HG03342 (cell line): ENCODE data around the gene OSBPL2.

Source experiments
- ATAC-seq: cut with Tn5 transposase; IDR thresholded peaks from one replicate; pipeline ENCODE4 v1.9.1; 2021; ENCODE audit warnings: mild to moderate bottlenecking, moderate library complexity; ENCODE audit not compliant: unreplicated experiment

Gene OSBPL2

GRCh38 chr20:62277253-62277652 lies 38.9 kb downstream of the OSBPL2 start:
- no peak for ATAC-seq

DNA sequence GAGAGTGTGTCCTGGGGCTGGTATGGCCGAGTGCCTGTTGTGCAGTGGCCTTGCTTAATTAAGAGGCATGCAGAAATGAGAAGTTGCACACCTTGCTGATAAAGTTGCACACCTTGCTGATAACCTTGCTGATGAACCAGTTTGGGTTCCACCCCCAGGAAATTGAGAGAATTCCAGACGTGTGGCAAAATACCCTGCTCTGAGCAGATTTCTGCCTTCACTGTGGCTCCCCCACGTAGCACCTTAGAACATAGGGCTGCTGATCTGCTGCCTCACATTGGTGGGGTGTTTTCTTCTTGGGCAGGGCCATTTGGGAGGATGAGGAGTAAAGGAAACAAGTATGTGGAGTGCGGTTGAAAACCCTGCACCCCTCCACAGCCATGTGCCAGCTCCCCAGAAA lies 42.0 kb downstream of the OSBPL2 start:
- no peak for ATAC-seq

DNA sequence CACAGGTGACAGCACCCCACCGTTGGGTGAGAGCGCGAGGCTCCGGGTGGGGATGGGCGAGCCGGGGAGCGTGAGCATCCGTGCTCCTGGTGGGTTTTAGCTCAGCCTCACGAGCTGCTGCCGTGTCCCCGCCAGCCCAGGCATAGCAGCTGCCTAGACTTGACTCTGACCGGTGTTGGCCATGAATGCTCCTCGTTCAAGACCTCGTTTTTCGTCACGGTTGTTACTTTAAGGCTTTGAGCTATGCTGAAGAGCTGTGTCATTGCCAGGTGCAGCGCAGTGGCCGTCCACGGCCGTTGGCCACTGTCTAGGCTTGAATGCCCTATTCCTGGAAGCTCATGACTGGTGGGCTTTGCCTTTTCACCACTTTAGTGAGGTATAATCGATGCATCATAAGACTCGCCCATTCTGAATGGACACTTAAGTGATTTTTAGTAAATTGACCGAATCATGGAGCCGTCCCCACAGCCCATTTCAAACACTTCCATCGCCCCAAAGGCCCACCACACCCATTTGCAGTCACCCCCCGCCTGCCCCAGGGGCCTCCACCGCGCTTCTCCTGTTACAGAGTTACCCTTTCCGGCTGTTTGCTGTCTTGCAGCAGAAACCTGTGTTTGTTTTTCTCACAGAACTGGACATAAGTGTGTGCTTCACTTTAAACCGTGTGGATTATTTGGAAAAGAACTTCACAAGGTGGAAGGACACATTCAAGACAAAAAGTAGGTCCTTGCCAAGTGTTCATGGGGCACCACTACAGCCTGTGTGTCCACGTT lies 43.0 kb downstream of the OSBPL2 start:
- no peak for ATAC-seq

DNA sequence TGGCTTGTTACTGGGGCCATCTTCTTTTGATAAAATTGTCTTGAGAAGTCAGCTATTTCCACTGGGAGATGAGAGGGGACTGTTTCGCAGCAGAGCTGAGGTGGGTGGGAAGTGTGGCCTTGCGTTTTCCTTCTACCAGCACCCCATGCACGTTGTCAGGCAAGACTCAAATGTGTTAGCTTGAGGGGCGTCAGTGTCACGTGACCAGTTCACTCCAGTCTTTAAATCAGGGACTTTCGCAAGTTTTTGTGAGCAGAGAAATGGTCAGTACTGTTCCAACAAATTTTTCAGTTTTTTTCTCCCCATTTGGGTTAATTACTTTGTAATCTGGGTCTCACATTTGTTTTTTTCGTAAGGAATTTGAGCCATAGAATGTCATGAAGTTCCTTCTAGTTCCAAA lies 43.8 kb downstream of the OSBPL2 start:
- ATAC-seq, result no peak

DNA sequence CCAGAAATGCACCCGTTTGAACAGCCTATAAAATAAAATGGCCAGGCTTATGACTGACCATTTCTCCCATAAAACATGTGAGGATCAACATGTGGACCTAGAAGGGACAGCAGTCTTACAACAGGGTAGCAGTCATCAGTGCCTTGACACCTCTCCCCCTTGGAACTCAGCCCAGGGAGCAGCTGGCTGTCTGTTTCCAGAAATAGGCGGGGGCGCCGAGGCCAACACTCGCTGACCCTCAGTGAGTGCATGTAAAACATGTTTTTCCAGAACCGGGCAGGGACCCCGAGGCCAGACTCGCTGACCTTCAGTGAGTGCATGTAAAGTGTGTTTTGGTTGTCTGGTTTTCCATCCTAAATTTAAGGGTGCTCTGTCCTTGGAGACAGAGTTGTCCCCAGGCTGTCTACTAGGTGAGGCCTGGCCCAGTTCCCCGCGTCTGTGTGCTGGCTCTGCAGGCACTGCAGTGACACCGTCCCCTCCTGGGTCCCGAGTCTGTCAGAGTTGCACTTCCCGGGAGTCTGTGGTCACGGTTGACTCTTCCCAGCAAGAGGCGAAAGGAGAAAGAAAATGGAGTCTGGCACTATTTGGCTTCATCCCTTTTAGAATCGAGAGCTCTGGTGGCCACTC lies 44.7 kb downstream of the OSBPL2 start:
- no peak for ATAC-seq

- no peak for ATAC-seq
These were observed 46.1 kb downstream of the OSBPL2 start for GRCh38 chr20:62284448-62284847.

DNA sequence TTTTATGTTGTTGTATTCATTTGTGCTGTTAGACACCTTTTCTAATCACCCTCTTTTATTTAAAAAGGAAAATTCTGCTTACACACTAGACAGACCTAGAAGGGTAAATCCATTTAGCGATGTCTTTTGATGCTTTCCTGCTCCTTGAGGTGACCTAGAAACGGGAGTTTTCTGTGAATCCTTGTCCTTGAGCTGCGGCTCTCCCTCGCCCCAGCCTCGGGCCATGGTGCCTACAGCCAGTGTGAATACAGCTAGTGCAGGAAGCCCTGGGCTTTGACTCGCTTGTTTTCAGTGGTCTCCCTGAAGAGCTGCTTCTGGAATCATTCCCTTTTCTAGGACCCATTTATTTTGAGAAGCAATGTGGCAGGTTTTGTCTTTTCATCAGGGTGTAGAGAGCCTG lies 46.8 kb downstream of the OSBPL2 start:
- ATAC-seq, result no peak

- ATAC-seq, result no peak
These were observed 47.4 kb downstream of the OSBPL2 start for GRCh38 chr20:62285722-62286121.

DNA sequence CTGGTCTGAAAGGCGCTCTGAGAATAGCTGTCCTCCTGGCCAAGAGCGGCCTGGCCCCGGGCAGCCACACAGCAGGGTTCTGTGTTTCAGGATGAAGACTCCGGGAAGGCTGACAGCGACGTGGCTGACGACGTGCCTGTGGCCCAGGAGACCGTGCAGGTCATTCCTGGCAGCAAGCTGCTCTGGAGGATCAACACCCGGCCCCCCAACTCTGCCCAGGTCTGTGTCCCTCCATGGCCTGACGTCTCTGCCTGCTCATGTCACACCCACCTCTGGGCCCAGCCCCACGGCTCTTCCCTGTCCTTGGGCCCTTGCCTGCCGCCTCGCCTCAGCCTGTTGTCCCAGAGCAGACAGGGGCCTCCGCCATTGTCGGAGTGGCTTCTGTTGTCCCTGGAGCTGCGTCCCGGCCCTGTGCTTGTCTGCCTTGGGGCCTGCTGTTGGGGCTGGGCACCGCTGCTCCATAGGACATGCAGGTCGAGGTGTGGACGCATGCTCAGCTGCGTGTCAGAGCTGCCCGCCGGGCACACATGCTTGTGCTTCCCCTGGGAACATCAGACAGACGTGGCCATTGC lies 48.3 kb downstream of the OSBPL2 start:
- ATAC-seq, result no peak

DNA sequence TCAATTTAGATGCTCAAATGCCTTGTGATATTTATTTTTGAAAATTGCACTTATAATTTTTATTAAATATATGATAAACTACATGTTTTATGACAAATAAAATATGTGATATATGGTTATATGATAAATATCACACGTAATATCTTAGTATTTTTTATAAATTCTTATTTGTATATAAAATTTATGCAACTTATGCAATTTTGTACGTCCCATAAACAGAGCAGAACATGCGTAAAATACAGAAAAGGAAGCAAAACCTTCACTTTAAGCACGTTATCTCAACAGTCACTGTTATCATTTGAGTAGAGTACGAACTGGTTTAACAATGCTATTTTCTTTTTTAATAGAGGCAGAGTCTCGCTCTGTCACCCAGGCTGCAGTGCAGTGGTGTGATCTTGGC lies 48.8 kb downstream of the OSBPL2 start:
- ATAC-seq, result no peak

DNA sequence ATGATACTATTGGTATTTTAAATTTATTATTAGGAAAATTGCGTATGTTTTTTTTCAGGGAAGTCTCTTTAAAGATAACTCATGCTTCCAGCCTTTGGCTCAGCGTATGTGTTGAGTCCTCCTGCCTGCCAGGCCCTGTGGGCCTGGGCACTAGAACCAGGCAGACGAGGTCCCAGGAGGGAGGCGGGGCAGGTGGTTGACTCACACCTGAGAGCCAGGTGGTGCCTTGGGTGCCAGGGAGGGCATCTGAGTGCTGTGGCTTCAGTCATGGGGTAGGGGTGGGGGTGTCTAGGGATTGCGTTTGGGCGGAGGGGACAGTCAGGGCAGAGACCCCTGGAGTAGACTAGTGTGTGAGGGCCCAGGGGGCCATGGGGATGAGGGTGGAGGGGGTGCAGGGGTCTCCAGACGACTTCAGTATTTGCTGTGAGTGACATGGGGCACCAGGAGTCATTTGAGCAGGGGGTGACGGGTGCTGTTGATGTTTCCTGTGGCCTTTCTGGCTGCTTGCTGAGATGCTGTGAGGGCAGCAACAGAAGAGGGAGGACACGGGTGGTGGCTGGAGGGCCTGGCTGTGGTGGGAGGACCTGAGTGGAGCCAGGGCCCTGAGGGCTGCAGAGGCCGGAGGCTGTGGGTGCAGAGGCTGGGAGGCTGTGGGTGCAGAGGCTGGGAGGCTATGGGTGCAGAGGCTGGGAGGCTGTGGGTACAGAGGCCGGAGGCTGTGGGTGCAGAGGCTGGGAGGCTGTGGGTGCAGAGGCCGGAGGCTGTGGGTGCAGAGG lies 49.6 kb downstream of the OSBPL2 start:
- ATAC-seq, result no peak

DNA sequence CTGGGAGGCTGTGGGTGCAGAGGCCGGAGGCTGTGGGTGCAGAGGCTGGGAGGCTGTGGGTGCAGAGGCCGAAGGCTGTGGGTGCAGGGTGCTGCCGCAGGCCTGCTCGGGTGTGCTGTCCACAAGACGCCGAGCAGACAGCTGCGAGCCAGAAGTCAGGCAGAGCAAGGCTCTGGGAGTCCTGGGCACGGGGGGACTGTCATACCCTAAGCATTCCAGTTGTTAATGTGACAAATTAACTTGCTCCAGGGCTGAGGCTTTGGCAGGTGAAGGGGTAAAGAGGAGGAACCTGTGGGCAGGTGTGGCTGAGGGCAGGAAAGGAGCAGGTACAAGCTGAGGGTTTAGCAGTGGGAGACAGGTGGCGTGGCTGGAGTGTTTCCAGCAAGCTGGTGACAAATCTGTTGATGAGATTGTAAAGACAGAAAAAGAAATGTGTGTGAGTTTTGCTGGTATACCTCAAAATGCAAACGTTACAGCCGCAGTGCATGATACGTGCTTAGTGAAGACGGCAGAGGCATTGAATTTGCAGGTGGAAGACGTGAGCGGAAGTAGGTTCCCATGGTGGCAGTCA lies 50.3 kb downstream of the OSBPL2 start:
- no peak for ATAC-seq

DNA sequence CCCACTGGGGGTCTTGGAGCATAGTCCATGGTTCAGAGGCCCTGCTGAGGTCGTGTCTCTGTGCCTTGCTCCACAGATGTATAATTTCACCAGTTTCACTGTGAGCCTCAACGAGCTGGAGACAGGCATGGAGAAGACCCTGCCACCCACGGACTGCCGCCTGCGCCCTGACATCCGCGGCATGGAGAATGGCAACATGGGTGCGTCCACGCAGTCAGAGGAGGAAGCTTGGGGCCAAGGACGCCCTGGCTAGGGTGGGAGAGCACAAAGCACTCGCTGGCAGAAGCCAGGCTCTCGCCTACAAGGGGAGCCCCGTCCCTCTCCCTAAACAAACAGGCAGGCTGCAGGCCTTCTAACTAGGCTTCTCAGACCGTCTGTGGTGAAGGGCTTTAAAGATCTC lies 50.8 kb downstream of the OSBPL2 start:
- ATAC-seq, result no peak

DNA sequence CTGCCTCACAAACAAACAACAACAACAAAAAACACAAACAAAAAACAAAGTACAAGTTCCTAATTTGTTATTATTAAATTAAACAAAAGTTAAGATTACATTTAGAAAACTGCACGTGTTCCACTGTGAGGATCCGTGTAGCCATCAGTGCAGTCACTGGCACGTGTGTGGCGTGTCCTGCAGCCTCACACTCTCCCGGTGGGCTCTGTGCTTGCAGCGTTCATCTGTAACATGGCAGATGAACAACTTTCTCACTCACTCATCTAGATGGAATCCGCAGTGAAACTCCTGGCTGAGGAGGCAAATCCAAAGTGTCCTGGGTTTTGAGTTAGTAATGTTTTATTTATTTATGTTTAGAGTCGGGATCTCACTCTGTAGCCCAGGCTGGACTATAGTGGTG lies 51.6 kb downstream of the OSBPL2 start:
- ATAC-seq, result no peak

DNA sequence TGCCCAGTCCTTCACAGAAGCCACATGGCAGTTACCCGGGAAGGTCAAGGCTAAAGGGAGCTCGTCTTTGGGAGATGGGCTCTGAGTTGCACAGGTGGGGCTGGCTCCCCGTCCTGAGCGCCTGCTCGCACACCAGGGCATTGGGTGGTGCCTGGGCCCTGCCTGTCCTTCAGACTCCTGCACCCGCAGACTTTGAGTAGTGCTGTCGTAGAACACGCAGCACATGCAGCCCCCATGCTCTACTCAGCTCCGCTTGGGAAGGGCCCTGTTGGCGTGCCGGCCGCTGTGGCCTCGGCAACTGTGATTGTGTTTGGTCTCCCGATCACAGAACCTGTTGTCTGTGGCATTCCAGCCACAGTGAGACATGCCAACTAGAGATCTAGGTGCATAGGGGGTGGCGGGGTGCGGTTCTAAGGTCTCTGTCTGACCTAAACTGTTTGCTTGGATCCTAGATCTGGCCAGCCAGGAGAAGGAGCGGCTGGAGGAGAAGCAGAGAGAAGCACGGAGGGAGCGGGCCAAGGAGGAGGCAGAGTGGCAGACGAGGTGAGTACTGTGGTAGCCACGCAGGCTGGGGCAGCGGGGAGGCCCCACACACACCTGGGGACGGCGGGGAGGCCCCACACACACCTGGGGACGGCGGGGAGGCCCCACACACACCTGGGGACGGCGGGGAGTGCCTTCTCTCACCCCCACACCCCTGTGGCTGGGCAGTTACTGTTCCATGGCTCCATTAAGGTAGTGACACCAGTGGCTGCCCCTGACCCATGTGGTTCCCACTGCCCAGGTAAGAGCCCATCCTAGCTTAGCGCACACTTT lies 53.1 kb downstream of the OSBPL2 start:
- ATAC-seq, result no peak

DNA sequence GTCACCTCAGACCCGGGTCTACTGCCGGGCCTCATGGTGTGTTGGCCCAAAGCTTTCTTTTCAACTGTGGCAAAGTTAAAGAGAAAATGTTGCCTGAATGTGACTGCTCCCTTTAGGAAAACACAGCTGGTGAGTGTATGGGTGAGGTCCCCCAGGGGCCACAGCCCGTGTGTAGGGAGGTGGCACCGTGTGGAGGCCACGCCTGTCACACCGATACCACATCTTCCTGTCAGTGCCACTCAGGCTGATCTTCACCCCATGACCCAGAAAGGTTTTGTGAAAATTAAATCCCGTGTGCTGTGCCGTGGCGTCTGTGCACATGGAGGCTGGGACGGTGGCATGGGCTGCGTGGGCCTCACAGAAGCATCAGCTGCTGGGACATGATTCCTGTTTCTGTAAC lies 53.8 kb downstream of the OSBPL2 start:
- ATAC-seq, result no peak

- ATAC-seq, result no peak
These were observed 54.9 kb downstream of the OSBPL2 start for GRCh38 chr20:62293111-62293784.

- ATAC-seq, result no peak
These were observed 55.6 kb downstream of the OSBPL2 start for GRCh38 chr20:62293946-62294345.

DNA sequence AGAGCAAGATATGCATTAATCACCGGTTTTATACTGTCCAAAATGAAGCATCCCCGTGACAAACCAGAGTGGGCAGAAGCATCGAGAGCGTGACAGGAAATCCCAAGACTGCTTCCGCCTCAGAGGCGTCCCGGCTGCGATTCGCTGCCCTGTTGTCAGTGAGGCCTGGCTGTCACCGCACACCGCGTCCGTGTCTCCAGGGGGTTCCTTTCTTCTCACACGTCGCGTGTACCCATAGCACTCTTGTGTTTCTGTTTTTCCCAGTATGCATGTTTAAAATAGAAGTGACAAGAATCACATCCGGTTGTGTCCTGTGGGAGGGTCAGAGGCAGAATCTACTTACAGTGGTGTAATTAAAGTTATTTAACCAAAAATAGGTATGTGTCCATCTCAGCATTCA lies 56.2 kb downstream of the OSBPL2 start:
- ATAC-seq, result no peak
